Cerebellar cortex (tissue), 1 donor: ENCODE measurements around the gene IP6K2.
"Not testable (repeated sequence)": the region's sequence is repeated elsewhere in the genome, so short reads cannot be mapped to it uniquely, and the experiment has no call there.

Experiments
- DNase-seq: peaks from one replicate; pipeline ENCODE4 v3.0.0-alpha.2; 2015; ENCODE audit warnings: low spot score

The IP6K2 gene, protein sequence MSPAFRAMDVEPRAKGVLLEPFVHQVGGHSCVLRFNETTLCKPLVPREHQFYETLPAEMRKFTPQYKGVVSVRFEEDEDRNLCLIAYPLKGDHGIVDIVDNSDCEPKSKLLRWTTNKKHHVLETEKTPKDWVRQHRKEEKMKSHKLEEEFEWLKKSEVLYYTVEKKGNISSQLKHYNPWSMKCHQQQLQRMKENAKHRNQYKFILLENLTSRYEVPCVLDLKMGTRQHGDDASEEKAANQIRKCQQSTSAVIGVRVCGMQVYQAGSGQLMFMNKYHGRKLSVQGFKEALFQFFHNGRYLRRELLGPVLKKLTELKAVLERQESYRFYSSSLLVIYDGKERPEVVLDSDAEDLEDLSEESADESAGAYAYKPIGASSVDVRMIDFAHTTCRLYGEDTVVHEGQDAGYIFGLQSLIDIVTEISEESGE

GRCh38 chr3:48716982-48717746, at the start of gene IP6K2:
Gene IP6K2 (minus strand): TSS chr3:48717221. CDS start chr3:48695291, 21,930 bp downstream.
- DNase-seq, result peak; percentile 99

- peak; percentile 38 for DNase-seq
Observed at GRCh38 chr3:48765376-48765775, 48.4 kb upstream of the IP6K2 start.

DNA sequence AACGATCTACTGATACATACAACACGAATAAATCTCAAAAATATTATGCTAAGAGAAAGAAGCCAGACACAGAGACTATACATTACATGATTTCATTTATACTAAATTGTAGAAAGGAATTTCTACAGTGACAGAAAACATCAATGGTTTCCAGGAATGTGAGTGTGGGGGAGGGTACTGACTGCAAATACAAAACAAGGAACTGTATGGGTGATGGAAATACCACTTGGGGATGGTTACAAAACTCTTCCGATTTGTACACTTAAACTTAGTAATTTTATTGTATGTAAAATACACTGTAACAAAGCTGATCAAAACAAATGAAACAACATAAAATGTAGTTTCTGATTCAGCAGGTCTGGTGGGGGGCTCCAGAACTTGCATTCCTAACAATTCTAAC, 45.8 kb upstream of the IP6K2 start:
- no peak for DNase-seq

DNA sequence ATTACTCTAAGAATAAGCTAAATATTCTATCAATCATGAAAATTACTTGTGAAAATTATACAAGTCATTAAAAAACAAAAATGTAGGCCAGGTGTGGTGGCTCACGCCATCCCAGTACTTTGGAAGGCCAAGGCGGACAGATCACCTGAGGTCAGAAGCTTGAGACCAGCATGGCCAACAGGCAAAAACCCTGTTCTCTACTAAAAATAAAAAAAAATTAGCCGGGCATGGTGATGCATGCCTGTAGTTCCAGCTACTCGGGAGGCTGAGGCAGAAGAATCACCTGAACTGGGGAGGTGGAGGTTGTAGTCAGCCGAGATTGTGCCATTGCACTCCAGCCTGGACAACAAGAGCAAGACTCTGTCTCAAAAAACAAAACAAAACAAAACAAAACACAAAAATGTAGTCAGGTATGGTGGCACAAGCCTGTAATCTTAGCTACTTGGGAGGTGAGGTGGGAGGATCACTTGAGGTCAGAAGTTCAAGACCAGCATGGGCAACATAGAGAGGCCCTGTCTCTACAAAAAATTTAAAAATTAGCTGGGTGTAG, 43.0 kb upstream of the IP6K2 start:
- not testable (repeated sequence) for DNase-seq

- DNase-seq, result not testable (repeated sequence)
Observed at GRCh38 chr3:48759531-48759930, 42.5 kb upstream of the IP6K2 start.

DNA sequence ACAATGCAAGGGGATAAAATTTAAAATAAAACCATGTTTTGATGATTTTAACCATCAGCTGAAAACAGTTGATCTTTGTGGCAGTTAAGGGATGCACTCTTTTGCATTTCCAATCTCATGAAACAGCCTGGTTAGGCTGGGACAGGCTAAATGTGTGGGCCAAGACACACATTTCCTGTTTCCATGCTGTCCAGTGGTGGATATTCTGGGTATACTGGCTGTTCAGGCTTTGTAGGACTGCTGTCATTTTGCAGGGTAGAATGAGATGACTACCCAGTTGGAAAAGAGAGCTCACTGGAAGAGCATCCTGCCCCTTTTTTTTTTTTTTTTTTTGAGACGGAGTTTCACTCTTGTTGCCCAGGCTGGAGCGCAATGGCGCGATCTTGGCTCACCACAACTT, 42.0 kb upstream of the IP6K2 start:
- DNase-seq, result no peak

GRCh38 chr3:48756640-48757039, 39.6 kb upstream of the IP6K2 start:
- DNase-seq, result no peak

DNA sequence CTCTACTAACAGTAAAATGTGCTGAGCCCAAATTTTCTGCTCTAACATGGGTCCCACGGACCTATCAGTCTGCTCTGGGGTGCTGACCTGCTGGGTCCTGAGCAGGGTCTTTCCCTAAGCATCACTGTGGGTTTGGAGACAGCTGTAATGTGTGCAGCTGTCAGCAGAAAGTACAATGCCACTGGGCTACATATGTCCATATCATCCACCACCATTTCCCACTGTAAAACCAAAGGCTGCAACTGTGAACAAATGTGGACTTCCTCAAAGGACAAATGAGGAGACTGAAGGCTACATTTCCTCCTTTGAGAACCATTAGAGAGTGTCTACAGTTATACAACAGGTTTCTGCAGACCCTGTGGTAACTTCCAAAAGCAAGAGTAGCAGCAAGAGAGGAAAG, 33.8 kb upstream of the IP6K2 start:
- DNase-seq, result no peak

DNA sequence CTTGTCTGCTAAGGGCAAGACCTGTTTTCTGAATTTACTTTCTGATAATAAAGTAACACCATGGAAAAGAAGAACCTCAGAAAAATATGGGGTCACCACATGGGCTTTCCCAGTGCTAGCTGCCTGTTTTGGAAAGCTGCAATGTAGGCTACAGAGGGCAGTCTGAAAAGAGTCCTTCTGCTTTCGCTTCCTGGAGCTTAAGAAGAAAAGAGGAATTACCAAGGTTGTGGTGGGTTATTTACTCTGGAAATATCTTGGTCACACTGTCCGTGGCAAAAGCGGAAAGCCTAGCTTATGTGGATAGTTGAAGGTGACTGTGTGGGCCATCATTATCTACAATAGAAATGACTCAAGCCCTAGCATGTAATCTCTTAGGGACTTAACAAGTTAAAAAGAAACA, 31.7 kb upstream of the IP6K2 start:
- DNase-seq, result no peak

- no peak for DNase-seq
Observed at GRCh38 chr3:48747706-48748105, 30.7 kb upstream of the IP6K2 start.

DNA sequence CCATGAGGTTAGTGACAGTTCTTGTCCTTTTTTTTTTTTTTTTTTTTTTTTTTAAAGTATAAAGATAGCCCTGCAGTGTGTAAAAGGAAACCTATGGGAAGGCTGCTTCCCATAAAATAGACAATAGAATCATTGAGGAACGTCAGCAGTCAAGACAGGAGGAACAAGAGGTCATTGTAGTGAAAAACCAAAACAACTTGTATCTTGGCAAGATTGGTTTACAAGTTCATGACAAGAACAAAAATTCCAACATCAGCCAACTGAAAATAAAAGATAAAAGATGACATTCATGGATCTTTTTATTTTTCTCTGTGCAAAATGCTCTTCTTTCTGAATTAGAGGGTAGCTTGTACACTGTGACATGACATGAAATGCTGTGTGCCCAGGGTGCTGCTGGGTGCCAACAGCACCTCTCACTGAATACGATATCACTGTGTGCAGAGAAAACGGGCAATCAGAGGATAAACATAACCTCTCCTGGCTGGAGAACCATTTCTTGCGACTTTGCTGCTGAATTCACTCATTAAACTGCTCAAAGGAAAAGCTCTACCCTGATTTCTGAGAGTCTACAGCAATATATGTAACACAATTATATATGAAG, 30.1 kb upstream of the IP6K2 start:
- DNase-seq, result no peak

GRCh38 chr3:48743773-48744172, 26.8 kb upstream of the IP6K2 start:
- no peak for DNase-seq

DNA sequence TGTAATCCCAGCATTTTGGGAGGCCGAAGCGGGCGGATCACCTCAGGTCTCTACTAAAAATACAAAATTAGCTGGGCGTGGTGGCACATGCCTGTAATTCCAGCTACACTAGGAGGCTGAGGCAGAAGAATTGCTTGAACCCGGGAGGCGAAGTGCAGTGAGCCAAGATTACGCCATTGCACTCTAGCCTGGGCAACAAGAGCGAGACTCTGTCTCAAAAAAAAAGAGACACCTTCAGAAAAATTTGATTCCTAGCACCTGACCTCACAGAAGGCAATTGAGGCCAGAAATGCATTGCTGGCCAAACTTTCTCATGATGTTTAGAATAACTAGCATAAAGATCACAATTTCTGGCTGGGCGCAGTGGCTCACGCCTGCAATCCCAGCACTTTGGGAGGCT, 24.2 kb upstream of the IP6K2 start:
- not testable (repeated sequence) for DNase-seq

- peak; percentile 90 for DNase-seq
Observed at GRCh38 chr3:48739955-48740823, 23.2 kb upstream of the IP6K2 start.

- DNase-seq, result no peak
Observed at GRCh38 chr3:48739617-48739954, 22.6 kb upstream of the IP6K2 start.

DNA sequence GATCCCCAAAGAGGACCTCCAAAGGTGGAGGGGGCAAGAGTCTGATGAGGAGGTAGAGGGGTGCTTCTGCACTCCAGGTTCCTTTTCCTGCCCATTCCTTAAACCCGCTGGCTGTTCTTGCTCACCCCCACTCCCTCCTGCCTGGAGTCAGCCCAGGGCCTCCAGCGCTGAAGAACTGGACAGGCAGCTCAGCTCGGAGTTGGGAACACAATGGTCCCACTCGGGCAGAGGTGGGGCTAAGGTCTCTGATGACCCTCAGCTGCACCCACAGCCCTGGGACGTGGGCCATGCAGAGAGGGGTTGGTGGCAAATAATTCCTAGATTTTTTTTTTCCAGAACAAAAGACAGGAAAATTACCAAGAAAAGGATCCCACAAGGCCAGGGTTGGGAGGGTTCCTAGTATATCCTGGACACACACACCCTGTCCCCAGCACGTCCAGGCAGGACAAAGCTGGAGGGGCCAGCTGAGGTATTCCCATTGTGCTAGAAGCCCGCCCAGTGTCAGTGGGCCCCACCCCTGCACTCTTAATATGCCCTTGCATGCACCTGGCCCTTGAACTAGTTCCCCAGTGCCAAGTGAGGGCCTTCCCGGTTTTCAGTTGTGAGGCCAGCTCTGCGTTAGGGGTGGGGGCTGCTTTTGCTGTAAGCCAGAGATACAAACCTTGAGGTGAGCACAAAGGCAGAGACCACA, 22.1 kb upstream of the IP6K2 start:
- no peak for DNase-seq

- no peak for DNase-seq
Observed at GRCh38 chr3:48738144-48738536, 21.1 kb upstream of the IP6K2 start.

- not testable (repeated sequence) for DNase-seq
Observed at GRCh38 chr3:48735075-48735767, 18.2 kb upstream of the IP6K2 start.

- not testable (repeated sequence) for DNase-seq
Observed at GRCh38 chr3:48734541-48734940, 17.5 kb upstream of the IP6K2 start.

GRCh38 chr3:48733752-48734518, 16.9 kb upstream of the IP6K2 start:
- not testable (repeated sequence) for DNase-seq
